ENCODE results near the gene IMPDH1. TPM values are rescaled to one million over a fixed set of nuclear protein-coding genes. Genes with fewer than 3 reads are reported as not detected.

The IMPDH1 gene
- total RNA-seq, 1 experiment from 2014 or later = 119 TPM

- H3K27me3 ChIP-seq (ENCODE audit: insufficient read depth, low read depth) = no peaks in the 10 kb centered on the region
- no peak for TF ChIP-seq EZH2 (IDR thresholded peaks at IDR 0.05; ENCODE audit: low read depth)
- no peak for TF ChIP-seq CTCF (conservative IDR thresholded peaks at IDR 0.05)
- H3K4me1 ChIP-seq (replicated peaks; ENCODE audit: insufficient read depth) = peaks cover 39% of the 10 kb centered on the region
- no peak for DNase-seq
- ChIA-PET CTCF (interaction anchor here (1.5 kb wide), 1 partner anchor 24 kb away, joined by 3 read pairs; no protein-coding TSS in a partner anchor), POLR2A (ENCODE audit: unreplicated experiment) (no interaction called here)
- H2AFZ ChIP-seq = no peak overlapping the region
- no peaks in the 10 kb centered on the region for H3K79me2 ChIP-seq (ENCODE audit: low read depth)
- H4K20me1 ChIP-seq (ENCODE audit: insufficient read depth) = no peaks in the 10 kb centered on the region
- H3K4me2 ChIP-seq = no peak overlapping the region
- no peak overlapping the region for H3K27ac ChIP-seq
- H3K9me3 ChIP-seq (ENCODE audit: insufficient read depth, low read depth) = no peaks in the 10 kb centered on the region
- no peaks in the 10 kb centered on the region for H3K36me3 ChIP-seq (ENCODE audit: low read depth)
- H3K4me3 ChIP-seq = no peak overlapping the region
- H3F3A ChIP-seq (ENCODE audit: insufficient read depth, low read depth) = peaks cover 25% of the 10 kb centered on the region
- no peaks in the 10 kb centered on the region for H3K9me2 ChIP-seq (ENCODE audit: insufficient read depth)
- intact Hi-C loops (cut with micrococcal nuclease; ENCODE audit: unreplicated experiment) = no loop called here
- no TSS peak for BruUV-seq (replicated peaks)
Observed at GRCh38 chr7:128437426-128438332, 27.9 kb upstream of the IMPDH1 start.

- Histone ChIP-seq H3K4me1 (replicated peaks; ENCODE audit: insufficient read depth) (peaks cover 63% of the 10 kb centered on the region), H3K79me2 (ENCODE audit: low read depth) (no peaks in the 10 kb centered on the region), H3F3A (ENCODE audit: insufficient read depth, low read depth) (peaks cover 34% of the 10 kb centered on the region), H3K9me2 (ENCODE audit: insufficient read depth) (no peaks in the 10 kb centered on the region), H2AFZ (peak overlapping the region; percentile 39; the same call in 1 of the 2 replicates), H3K36me3 (ENCODE audit: low read depth) (no peaks in the 10 kb centered on the region), H4K20me1 (ENCODE audit: insufficient read depth) (no peaks in the 10 kb centered on the region), H3K4me3 (no peak overlapping the region), H3K4me2 (peak overlapping the region; percentile 50), H3K27ac (peak overlapping the region; percentile 64), H3K27me3 (ENCODE audit: insufficient read depth, low read depth) (no peaks in the 10 kb centered on the region), H3K9me3 (ENCODE audit: insufficient read depth, low read depth) (no peaks in the 10 kb centered on the region)
- ChIA-PET CTCF (interaction anchor here (0.6 to 1.0 kb wide), 3 partner anchors 10 to 915 kb away, joined by 3 to 20 read pairs (median 8); no protein-coding TSS in a partner anchor), POLR2A (ENCODE audit: unreplicated experiment) (interaction anchor here (0.5 kb wide), 1 partner anchor 18 kb away, joined by 4 read pairs; no protein-coding TSS in a partner anchor)
- BruUV-seq (replicated peaks) = no TSS peak
- TF ChIP-seq EZH2 (IDR thresholded peaks at IDR 0.05; ENCODE audit: low read depth) (no peak), CTCF (conservative IDR thresholded peaks at IDR 0.05) (no peak)
- intact Hi-C loops (cut with micrococcal nuclease; ENCODE audit: unreplicated experiment) = no loop called here
- DNase-seq = peak in 1 of 2 experiments; percentile 89
Observed at GRCh38 chr7:128435327-128435686, 25.5 kb upstream of the IMPDH1 start.

- H3F3A ChIP-seq (ENCODE audit: insufficient read depth, low read depth) = peaks cover 34% of the 10 kb centered on the region
- no peaks in the 10 kb centered on the region for H3K27me3 ChIP-seq (ENCODE audit: insufficient read depth, low read depth)
- peak in 1 of 2 experiments; percentile 70 for DNase-seq
- ChIA-PET CTCF (interaction anchor here (0.5 to 1.0 kb wide), 5 partner anchors 9 to 916 kb away, joined by 3 to 20 read pairs (median 8); no protein-coding TSS in a partner anchor), POLR2A (ENCODE audit: unreplicated experiment) (interaction anchor here (0.5 kb wide), 1 partner anchor 18 kb away, joined by 4 read pairs; no protein-coding TSS in a partner anchor)
- no peaks in the 10 kb centered on the region for H3K79me2 ChIP-seq (ENCODE audit: low read depth)
- no peaks in the 10 kb centered on the region for H3K36me3 ChIP-seq (ENCODE audit: low read depth)
- TF ChIP-seq CTCF (conservative IDR thresholded peaks at IDR 0.05) = no peak
- TF ChIP-seq EZH2 (IDR thresholded peaks at IDR 0.05; ENCODE audit: low read depth) = no peak
- intact Hi-C loops (cut with micrococcal nuclease; ENCODE audit: unreplicated experiment) = no loop called here
- peak overlapping the region; percentile 50 for H3K4me2 ChIP-seq
- no peaks in the 10 kb centered on the region for H4K20me1 ChIP-seq (ENCODE audit: insufficient read depth)
- H3K4me1 ChIP-seq (replicated peaks; ENCODE audit: insufficient read depth) = peaks cover 69% of the 10 kb centered on the region
- H3K9me2 ChIP-seq (ENCODE audit: insufficient read depth) = no peaks in the 10 kb centered on the region
- no peak overlapping the region for H3K4me3 ChIP-seq
- H3K27ac ChIP-seq = peak overlapping the region; percentile 64
- H3K9me3 ChIP-seq (ENCODE audit: insufficient read depth, low read depth) = no peaks in the 10 kb centered on the region
- no TSS peak for BruUV-seq (replicated peaks)
- H2AFZ ChIP-seq = peak overlapping the region; percentile 39; the same call in 1 of the 2 replicates
Observed at GRCh38 chr7:128434413-128435326, 24.9 kb upstream of the IMPDH1 start.

Data from PC-9 (cell line).